Stimulated activated CD8-positive, alpha-beta memory T cell treated with anti-CD3 and anti-CD28 coated beads, Interleukin-12 subunit alpha, Interleukin-12 subunit beta, amount 100 ng/mL, for 1 hour (primary cell): ENCODE data around the gene S100A12.
"Not testable (repeated sequence)": the region's sequence is repeated elsewhere in the genome, so short reads cannot be mapped to it uniquely, and the experiment has no call there.

Experiments used
- DNase-seq: peaks from one replicate; pipeline ENCODE4 v3.0.0-alpha.2; 2020; ENCODE audit warnings: low read depth

The S100A12 gene

DNA sequence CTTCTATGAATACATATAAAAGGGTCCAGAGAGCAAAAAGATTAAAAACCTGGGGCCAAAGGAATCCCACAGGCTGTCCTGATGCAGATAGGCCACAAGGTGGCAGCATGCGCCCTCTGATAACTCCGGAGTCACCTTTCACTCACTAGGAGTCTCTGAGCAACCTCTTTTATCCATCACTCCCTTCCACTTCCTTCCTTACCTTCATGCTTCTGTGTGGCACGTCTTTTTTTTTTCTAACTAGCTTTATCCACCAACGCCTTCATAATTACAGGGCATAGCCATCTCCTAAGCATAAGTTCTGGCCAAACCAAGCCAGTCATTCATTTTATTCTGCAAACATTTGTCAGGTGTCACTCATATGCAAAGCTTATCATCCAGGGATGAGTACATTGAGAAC, 22.9 kb downstream of the S100A12 start:
- peak; percentile 53 for DNase-seq

DNA sequence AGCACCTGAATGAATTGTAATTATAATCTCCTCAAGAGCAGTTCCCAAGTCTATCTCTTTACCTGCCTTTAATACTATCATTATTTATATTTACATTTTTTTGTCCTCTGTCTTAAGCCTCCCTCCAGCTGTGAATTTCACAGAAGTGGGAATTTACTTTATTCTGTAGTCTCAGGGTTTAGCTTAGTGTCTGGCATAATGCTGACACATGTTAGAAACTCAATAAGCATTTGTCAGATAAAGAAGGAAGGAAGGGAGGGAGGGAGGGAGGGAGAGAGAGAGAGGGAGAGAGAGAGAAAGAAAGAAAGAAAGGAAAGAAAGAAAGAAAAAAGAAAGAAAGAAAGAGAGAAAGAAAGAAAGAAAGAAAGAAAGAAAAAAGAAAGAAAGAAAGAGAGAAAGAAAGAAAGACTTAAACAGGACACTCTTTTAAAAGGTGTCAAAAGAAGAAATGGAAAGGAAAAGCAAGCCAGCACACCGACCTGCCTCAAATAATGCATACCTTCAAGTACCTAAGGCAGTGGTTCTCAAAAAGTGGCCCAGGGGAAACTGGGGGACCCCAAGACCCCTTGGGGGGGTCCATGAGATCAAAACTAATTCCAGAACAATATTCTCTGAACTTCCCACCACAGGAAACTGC, 25.0 kb downstream of the S100A12 start:
- DNase-seq: no peak

- DNase-seq: no peak
Observed at GRCh38 chr1:153349363-153350320, 25.8 kb downstream of the S100A12 start.

GRCh38 chr1:153348511-153349362, 26.7 kb downstream of the S100A12 start, which contains the start of gene PGLYRP4:
Gene PGLYRP4 (minus strand): TSS chr1:153348841. CDS start chr1:153347932, 909 bp downstream.
- no peak for DNase-seq

GRCh38 chr1:153347856-153348255, 27.6 kb downstream of the S100A12 start:
- no peak for DNase-seq

GRCh38 chr1:153347049-153347448, 28.4 kb downstream of the S100A12 start:
- not testable (repeated sequence) for DNase-seq

GRCh38 chr1:153346077-153346723, 29.2 kb downstream of the S100A12 start:
- DNase-seq: no peak

DNA sequence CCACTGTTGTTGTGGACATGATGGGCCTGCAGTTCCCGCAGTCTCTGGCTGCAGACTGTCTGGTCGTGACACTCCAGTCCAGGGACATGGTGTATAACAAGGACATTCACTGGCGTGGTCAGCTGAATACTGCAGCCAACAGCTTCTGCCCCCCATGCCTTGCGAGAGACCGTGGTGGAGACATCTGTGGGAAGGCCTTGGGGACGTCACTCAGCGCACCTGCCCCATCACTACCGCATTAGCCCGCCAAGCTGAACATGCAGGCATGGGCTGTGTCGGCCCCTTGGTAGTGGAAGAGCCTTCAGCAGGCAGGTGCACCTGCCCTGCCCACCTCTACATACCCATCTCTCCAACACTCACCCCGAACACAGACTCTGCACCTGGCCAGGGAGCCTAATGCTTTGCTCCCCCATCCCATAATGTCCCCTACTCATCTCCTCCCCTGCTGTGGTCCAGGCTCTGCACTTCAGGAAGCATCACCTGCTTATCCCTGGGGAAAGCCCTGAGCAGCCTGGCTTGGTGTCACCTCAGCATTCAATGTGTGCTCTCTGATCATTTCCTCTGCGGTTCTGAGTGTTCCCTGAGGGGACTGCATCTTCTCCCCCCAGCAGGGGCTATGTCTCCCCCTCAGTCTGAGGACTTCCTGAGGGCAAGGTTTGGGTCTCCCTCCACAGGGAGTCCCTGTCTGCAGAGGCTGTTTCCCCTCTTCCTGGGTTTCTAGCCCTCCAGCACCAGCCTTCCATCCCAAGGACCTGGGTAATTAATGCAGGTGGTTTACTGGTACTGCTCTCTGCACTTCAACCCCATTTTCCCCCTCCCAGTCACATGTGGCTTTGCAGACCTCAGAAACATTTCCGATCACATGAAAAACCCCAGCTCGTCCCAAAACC, 30.0 kb downstream of the S100A12 start:
- DNase-seq: no peak

DNA sequence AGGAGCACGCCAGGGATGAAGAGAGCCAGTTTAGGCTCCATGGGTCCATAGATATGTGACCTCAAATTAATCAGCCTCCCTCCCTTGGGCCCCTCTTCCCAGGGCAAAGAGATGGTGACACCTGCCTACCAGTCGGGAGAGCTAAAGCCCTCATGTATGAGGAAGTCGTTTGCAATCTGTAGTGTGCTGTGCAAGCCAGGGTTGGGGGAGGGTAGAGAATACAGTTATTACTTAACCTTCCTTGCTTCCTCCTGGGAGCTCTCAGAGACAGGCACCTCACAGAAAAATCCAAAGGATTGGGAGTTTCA, 30.7 kb downstream of the S100A12 start:
- DNase-seq: no peak

DNA sequence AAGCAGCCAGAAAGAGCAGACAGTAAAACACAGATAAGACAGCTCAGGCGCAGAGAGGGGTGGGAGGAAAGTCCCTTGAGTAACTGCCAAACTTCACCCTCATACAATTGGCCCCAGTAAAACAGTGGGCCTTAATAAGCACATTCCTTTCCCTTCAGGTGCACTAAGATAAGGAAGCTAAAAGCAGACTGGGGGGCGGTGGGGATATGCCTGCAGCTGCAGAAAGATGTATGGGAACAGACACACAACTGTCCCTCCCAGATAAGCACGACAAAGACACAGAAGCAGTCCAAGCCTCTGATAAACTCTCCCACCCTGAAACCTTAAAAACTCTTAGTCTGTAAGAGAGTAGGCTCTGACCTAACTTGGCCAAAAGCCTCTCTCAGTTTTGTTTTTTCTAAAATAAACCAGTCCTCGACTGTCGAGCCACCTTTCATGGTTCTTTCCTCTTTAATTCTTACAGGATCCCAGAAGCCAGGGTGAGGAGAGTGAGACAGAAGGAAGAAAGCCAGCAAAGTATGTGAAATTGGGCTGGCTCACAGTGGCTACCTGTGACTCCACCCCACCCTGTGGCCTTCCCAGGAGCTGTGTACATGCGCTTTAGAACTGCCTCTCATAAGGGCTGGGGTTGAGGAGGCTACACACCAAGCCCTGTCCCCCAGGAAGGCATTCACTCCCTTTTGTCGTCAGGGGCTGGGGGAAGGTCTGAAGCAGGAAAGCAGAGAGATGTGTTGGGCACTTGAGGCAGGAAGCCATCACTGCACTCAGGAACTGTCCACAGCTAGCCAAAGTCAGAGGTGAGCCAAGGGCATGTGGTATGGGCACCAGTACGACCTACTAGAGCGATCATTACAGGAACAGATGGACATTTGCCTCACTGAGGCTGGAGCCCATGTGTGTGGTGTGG, 31.4 kb downstream of the S100A12 start:
- DNase-seq: no peak

GRCh38 chr1:153343040-153343681, 32.3 kb downstream of the S100A12 start:
- no peak for DNase-seq

GRCh38 chr1:153342178-153342577, 33.2 kb downstream of the S100A12 start:
- no peak for DNase-seq

DNA sequence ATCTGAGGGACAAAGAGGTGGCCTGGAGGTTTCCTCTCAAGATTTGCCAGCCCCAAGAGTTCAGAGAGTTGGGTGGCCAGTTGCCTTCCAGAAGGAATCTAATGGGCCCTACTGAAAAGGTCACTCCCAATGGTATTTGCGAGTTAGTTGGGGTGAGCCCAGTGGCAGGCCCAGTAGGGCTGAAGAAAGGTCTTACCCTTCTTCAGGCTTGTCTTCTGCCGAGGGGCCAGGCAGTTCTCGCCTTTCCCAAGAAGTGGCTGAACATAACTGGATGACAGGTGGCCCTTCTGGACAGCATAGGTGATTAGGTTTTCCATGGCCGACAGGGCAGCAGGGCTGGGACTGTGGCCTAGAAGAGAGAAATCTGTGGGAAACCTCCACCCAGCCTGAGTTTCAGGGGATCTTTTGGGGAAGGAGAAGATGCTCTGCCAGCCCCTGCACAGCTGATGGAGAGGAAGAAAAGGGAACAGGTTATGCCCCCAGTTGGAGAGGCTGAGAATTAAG, 33.9 kb downstream of the S100A12 start:
- DNase-seq: no peak

- no peak for DNase-seq
Observed at GRCh38 chr1:153340356-153340755, 35.1 kb downstream of the S100A12 start.

GRCh38 chr1:153339802-153340201, 35.6 kb downstream of the S100A12 start:
- DNase-seq: no peak

DNA sequence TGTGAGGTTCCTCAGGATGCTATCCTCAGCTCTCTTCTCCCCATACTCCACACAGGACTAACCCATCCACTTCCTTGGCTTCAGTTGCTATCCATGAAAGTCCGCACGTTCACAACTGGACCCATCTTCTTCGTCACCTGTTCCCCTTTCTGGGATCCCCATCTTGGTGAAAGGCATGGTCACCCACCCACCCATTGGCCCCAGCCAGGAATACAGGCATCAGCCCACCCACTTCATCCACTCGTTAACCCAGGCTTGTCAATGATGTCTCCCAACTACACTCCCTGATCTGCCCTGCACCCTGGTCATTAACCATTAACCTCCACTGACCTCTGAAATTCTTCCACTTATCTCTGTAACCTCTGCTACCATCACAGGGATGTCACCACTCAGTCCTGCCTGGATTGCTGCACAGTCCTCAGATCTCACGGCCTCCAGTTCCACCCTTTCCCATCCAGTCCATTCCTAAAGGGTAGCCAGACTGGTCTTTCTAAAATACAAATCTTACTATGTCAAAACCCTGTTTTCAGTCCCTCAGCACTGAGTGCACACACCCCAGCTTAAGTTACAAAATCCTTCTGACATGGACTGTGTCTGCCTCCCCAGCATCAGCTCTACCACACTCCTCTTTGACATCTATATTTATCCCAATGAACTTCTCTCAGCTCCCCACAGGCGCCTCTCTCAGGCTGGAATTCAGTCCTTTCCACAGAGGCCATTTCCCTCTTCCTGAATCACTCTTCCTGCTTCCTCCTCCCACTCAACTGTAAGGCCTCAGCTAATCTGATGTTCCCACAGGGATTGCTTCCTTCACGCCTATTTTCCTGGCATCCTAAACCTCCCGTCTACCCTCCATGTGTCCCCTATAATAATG, 37.2 kb downstream of the S100A12 start:
- DNase-seq: no peak

DNA sequence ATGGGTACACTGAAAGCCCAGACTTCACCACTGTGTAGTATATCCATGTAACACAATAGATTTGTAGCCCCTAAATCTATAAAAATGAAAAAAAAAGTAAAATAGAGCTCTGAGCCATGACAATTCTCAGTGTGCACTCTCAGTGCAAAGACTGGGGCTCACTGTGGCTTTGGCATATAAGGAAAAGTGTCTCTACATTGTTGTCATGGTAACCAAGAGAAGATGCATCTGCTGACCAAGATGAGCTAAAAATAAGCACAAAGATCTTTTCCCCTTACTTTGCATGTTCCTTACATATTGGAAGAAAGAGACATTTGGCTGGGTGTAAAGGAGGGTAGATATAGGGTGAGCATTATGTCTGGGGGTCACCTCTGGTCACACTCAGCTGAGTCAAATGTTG, 38.8 kb downstream of the S100A12 start:
- no peak for DNase-seq

DNA sequence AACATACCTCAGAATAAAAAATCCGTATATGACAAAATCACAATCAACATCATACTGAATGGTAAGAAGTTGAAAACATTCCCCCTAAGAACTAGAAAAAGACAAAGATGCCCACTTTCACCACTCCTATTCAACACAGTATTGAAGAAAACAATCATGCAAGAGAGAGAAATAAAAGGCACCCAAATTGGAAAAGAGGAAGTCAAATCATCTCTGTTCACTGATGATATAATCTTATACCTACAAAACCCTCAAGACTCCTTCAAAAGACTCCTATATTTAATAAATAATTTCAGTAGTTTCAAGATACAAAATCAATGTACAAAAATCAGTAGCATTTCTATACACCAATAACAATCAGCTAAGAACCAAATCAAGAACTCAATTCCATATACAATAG, 41.5 kb downstream of the S100A12 start:
- DNase-seq: no peak
